Right ventricle myocardium superior (tissue), 1 donor: Measurements from ENCODE around the gene RALGPS1. TPM values are rescaled to one million over a fixed set of nuclear protein-coding genes. Genes with fewer than 3 reads are reported as not detected.

Experiments
- ATAC-seq: fragments of 200-7000 bp; cut with Tn5 transposase; one replicate; pipeline ENCODE4 v1.9.1; 2020; ENCODE audit warnings: mild to moderate bottlenecking; ENCODE audit not compliant: poor library complexity
- DNase-seq: peaks from one replicate; pipeline ENCODE4 v3.0.0-alpha.2; 2020
- intact Hi-C: fragments of 100-400 bp; cut with DNase I; formaldehyde crosslinking; loops from one replicate; pipeline ENCODE4 v1.11.2; 2022
- long read RNA-seq: library from polyadenylated mRNA; unstranded; transcript quantifications from one replicate; pipeline ENCODE4 v2.0.0, GENCODE V29; 2021
- total RNA-seq: library from RNA; stranded (reverse); fragmentation: NEBNext Ultra II Directional; extraction: Animal tissue kit (Norgen Biotek cat#: 25700); gene quantifications from one replicate; pipeline ENCODE4 v1.2.1, GENCODE V29; 2021
- donor health status: DM: no; HTN: yes; CAD: no; lungs with severe emphysema.

RALGPS1 gene
- total RNA-seq = 17.7 TPM
- long read RNA-seq, partial matches to known transcripts = 9 of 22 reads
- long read RNA-seq, other reads (novel, unspliced or antisense) = 11 of 22 reads

- peak; percentile 99 for ATAC-seq
- intact Hi-C loops = no loop called here
- peak; percentile 97 for DNase-seq
These were observed at the start of gene RALGPS1 for GRCh38 chr9:126914458-126915280. Gene RALGPS1, plus strand, starts transcription at chr9:126914782. Its CDS starts 47,508 bp downstream, at chr9:126962290.

- intact Hi-C loops = no loop called here
- DNase-seq = no peak
- no peak for ATAC-seq
These were observed 45.2 kb upstream of the RALGPS1 start for GRCh38 chr9:126869368-126869767.

GRCh38 chr9:126872516-126872915, 42.1 kb upstream of the RALGPS1 start:
- ATAC-seq (no peak), DNase-seq (no peak)
- intact Hi-C loops = no loop called here

- intact Hi-C loops = no loop called here
- ATAC-seq (no peak), DNase-seq (no peak)
These were observed 39.9 kb upstream of the RALGPS1 start for GRCh38 chr9:126874546-126875314.

DNA sequence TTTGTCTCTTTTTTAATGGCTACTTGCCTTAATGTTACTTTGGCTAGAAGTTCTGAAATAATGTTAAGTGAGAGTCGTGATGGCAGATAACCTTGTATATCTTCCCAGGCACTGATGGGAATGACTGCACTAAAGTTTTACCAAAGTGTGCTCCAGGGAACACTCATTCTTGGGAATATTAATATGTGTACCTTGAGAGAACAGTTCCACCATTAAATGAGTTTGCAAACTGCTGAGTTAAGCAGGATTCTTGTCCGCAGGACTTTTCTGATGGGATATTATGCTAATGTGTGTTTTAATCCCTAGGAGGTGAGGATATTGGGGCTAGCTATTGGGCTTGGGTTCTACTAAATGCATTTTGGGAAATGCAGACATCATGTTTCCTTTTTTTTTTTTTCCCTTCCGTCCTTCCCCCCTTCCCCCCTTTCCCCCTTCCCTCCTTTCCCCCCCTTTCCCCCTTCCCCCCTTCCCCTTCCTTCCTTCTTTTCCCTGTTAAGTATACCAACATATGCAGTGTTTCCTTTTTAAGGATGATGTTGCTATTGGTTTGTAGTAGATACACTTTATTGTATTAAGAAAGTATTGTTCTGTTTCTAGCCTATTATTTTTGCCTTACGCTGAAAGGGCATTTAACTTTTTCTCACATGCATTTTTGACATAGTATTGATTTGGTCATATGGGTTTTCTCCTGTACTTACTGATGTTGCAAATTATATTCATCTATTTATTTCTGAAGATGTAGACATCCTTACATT, 38.6 kb upstream of the RALGPS1 start:
- DNase-seq = no peak
- intact Hi-C loops = no loop called here

DNA sequence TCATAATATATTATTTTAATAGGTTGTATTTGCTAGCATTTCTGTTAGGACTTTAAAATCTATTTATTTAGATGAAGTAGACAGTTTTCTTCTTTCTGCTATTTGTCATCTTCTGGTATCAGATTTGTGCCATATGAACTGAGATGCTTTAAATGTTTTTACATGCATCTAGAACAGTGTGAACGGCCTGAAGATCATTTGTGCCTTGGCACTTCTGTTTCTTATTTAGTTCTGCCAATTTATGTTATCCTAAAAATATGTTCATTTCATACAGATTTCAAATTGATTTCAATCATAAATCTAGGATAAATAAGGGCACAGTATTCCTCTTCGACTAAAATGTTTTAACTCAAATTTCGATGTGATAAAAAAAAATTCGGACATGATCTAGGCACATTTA, 38.1 kb upstream of the RALGPS1 start:
- no peak for DNase-seq
- intact Hi-C loops = no loop called here

More for the DNA sequence above, 38.6 kb upstream of the RALGPS1 start:
- no peak for ATAC-seq

GRCh38 chr9:126877418-126877817, 37.2 kb upstream of the RALGPS1 start:
- ATAC-seq = no peak
- intact Hi-C loops = no loop called here

More for the DNA sequence above, 38.1 kb upstream of the RALGPS1 start:
- no peak for ATAC-seq

GRCh38 chr9:126879288-126879687, 35.3 kb upstream of the RALGPS1 start:
- ATAC-seq (no peak), DNase-seq (no peak)
- intact Hi-C loops = no loop called here

More at GRCh38 chr9:126877418-126877817, 37.2 kb upstream of the RALGPS1 start:
- DNase-seq = no peak

DNA sequence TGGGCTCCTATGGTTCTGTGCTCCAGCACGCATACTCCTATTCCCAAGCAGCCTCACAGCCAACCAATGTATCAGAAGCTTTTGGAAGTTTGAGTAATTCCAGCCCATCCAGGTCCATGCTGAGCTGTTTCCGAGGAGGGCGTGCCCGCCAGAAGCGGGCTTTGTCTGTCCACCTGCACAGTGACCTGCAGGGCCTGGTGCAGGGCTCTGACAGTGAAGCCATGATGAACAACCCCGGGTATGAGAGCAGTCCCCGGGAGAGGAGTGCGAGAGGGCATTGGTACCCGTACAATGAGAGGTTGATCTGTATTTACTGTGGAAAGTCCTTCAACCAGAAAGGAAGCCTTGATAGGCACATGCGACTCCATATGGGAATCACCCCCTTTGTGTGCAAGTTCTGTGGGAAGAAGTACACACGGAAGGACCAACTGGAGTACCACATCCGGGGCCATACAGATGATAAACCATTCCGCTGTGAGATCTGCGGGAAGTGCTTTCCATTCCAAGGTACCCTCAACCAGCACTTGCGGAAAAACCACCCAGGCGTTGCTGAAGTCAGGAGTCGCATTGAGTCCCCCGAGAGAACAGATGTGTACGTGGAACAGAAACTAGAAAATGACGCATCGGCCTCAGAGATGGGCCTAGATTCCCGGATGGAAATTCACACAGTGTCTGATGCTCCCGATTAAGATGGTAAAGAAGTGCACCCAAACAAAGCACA, 34.2 kb upstream of the RALGPS1 start:
- intact Hi-C loops = no loop called here
- DNase-seq (no peak), ATAC-seq (no peak)

DNA sequence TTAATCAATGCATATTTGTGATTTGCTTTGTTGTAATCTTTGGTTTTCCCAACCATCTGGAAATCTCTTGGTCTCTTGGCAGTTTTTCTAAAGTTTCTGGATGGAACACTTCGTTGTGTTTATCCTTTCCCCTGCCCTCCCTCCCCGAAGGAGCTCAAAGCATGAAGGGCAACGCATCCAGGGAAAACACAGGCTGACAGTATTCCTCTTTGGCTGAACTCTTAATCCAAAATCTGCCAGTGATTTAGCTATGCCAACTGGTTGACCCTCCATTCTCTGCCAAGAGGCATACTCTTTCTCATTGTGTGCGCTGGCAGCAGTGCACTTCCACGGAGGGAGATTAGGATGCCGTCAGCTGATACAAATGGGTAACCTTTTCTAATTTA, 33.6 kb upstream of the RALGPS1 start:
- ATAC-seq (peak; percentile 72), DNase-seq (no peak)
- intact Hi-C loops = no loop called here

DNA sequence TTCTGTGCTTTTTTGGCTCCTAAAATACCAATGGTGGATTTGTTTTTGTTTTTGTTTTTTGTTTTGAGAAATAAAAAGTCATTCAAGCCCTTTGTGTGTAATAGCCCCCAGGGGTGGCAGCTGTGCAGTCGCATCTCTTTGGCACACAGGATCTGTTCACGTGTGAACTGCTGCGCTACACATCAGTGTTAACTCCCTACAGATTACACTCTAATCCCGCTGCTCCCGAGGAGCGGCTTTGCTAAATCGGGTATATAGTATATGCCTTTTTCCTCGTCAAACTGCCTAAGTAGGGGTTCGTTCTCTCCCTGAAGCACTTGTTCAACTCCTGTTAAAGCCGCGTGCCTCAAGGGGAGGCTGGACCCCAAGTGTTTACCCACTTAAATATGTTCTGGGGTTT, 31.8 kb upstream of the RALGPS1 start:
- ATAC-seq (no peak), DNase-seq (no peak)
- intact Hi-C loops = no loop called here

DNA sequence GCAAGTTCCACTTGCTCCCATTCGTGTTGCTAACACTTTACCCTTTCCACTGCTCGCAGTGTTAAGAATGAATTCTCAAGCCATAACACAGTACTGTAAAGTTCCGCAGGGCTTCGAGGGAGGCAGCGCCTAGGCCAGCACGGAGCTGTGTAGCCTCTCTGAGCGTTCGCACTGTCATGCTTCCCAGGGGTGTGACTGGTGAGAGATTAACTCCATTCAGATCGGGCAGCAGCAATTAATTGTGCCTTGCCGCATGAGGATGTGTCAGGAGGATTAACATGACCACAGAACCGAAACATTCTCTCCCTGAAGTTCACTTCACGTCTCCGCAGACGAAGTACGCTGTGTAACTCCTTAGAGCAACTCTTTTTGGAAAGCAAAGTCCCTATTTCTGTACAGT, 30.9 kb upstream of the RALGPS1 start:
- DNase-seq = no peak
- ATAC-seq = no peak
- intact Hi-C loops = no loop called here

DNA sequence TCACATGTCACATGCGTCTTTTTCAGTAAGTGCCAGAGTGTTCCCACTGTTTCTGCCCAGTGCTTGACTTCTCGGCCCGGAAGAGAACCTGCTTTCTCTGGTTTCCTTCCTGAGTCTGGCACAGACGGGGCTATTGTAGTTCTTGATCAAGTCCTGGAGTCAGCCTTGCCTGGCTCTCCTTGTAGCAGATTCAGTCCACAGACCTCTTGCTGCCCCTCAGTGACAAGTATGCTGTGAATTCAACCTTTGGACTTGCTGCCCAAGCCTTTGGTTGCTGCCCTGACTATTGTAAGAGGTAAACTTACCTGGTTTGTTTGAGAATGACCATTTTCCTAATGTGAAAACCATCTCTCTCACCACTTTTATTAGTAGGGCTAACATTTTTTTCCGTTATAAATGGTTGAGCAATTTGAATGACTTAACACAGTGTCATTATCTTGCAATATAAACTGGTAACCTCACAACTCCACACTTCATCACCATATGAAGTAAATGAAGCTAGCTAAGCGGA, 29.4 kb upstream of the RALGPS1 start:
- intact Hi-C loops = no loop called here
- DNase-seq = no peak
- ATAC-seq = peak; percentile 28

GRCh38 chr9:126886034-126886822, 28.4 kb upstream of the RALGPS1 start:
- no peak for DNase-seq
- ATAC-seq = no peak
- intact Hi-C loops = no loop called here

DNA sequence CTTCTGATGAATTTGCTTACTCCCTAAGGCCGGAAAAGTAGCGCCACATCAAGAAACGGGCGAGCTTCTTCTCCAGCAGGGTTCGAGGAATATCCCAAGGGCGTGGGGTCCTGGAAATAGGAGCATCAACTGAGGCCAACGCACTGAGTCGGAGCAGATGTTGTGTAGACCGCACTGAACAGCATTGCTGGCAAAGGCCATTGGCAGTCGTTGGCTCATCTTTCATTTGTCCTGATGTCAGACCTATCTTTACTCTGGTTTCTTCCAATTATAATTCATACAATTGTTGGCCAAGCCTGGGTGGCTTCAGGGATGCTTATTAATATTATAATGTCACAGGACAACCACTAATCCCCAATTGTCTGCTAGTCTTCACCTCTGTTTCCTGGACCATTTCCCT, 27.7 kb upstream of the RALGPS1 start:
- ATAC-seq = no peak
- intact Hi-C loops = no loop called here
- DNase-seq = no peak

- no peak for ATAC-seq
- intact Hi-C loops = no loop called here
- DNase-seq = no peak
These were observed 22.9 kb upstream of the RALGPS1 start for GRCh38 chr9:126891676-126892075.

- intact Hi-C loops = no loop called here
- DNase-seq (no peak), ATAC-seq (no peak)
These were observed 21.5 kb upstream of the RALGPS1 start for GRCh38 chr9:126893079-126893478.
